ENCODE results near the gene BRIX1.
"Not testable (repeated sequence)": the region's sequence is repeated elsewhere in the genome, so short reads cannot be mapped to it uniquely, and the experiment has no call there.

BRIX1 gene

DNA sequence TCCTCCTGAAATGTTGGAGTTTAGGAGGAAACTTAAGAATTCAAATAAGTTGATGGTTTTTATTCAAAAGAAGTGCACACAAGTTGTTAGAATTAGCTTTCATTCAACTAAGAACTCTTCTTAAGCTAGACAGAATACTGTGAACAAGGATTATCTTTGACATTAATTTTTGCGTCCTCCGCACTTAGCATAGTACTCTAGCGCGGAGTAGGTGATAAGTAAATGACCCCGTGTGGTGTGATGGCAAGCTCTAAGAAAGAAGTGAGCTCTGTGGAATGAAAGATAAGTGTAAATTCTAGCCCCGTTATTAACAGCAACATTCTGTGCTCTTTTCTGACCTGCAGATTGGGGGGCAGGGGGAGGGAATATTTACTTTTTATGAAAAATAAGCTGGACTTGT is 1.0 kb downstream of the BRIX1 start:
- no peak for DNase-seq

DNA sequence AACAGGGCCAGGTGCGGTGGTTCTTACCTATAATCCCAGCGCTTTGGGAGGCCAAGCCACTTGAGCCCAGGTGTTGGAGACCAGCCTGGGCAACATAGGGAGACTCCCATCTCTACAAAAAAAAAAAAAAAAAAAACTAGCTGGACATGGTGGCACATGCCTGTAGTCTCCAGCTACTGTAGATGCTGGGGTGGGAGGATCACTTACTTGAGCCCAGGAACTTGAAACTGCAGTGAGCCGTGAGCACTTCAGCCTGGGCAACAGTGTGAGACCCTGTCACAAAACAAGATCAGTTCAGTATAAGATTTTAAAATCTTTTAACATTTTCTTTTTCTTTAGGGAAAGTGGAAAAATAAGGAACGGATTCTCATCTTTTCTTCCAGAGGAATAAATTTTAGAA is 2.5 kb downstream of the BRIX1 start:
- no peak for DNase-seq

DNA sequence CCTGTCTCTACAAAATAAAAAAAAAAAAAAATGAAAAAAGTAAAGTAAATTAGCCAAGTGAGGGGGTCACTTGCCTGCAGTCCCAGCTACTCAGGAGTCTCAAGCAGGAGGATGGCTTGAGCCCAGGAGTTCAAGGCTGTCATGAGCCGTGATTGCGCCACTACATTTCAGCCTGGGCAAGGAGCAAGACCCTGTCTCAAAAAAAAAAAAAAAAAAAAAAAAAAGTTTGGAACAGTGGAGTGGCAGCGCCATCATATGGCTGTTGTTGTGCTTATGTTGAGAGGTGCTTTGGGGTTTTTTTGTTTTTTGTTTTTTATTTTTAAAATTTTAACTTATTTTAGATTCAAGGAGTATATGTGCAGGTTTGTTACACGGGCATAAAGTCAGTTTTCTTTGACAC is 3.6 kb downstream of the BRIX1 start:
- DNase-seq: no peak

DNA sequence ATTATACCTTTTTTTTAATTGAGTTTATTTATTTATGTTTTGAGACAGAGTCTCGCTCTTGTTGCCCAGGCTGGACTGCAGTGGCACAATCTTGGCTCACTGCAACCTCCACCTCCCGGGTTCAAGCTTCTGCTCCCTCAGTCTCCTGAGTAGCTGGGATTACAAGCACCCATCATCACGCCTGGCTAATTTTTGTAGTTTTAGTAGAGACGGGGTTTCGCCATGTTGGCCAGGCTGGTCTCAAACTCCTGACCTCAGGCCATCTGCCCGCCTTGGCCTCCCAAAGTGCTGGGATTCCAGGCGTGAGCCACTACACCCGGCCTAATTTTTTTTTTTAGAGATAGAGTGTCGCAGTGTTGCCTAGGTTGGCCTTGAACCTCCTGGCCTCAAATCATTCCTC is 7.7 kb downstream of the BRIX1 start:
- not testable (repeated sequence) for DNase-seq

DNA sequence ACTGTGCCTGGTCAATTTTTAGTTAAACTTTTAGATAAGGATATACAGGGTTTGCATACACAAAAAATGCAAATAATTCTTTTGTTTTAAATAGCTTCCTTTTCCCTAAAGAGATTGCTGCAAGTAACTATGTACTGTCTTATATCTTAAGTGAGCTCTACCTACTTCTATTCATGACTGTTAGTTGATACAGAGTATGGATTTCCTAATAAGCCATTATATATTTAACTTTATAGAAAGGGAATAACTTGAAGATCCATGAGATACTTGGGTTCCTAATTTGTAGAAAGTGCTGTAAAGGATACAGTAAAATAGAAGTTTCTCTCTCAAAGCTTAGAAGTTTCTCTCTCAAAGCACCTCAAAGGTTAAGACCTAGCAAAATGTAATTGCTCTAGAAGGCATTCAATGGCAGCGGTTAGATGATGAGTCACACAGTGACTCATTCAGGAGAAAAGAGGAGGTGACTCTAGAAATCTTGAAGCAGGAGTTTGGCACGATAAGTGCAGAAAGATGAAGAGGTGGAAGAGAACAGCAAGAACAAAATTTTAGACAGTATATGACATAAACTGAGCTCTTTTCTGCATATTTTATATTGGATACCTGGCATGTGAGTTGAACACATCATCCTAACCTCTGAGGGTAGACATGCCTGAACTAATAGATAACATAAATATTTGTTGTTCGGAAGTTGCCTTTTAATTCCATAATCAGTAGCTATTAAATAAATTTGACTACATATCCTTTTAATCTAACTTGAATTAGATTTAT is 8.4 kb downstream of the BRIX1 start:
- peak; percentile 27 for DNase-seq

DNA sequence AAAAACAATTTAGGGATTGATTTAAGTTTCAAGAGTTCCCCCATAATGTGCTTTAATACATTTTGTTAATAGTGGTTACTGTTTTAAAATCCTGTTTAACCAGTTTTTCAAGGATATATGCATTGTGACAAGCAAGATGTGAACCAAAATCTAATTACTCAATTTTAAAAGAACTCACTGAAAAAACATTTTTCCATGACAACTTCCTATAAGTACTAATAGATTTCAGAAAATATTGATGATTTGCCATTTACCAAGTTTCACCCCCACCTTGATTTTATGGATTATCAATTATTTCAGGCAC is 8.9 kb downstream of the BRIX1 start:
- DNase-seq: no peak

DNA sequence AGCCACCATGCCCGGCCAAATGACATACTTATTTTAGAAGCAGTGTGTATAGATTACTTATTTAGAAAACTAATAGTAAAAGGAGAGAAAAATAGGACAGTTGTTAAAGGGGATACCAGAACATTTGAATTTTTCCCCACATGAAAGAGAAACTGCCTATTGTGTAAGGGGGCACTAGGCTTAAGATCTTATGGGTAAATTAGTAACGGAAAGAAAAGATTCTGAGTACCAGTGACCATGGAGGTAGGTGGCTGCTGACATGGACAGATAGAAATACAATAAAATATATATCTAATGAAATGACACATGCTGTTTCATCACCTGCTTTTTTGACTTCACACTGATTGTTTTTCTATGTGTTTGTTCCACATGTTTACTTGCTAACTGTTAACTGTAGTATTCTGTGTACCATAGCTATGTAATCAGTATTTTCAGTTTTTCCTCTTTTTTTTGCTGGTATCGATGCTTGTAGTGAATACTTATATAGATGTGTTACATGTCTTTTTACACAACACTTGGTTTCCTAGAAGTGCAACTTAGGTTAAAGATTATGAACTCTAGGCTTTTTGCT is 10.9 kb downstream of the BRIX1 start:
- no peak for DNase-seq

DNA sequence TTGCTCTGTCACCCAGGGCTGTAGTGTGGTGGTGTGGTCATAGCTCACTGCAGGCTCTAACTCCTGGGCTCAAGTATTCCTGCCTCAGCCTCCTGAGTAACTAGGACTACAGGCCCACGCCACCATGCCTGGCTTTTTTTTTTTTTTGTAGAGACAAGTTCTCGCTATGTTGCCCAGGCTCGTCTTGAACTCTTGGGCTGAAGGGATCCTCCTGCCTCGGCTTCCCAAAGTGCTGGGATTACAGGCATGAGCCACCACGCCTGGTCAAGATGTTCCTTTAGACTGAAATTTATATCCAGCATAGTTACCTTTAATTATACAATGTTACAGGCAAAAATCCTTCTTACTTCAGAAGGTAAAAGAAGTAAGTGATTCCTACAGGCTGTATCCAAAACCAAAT is 12.3 kb downstream of the BRIX1 start:
- no peak for DNase-seq

DNA sequence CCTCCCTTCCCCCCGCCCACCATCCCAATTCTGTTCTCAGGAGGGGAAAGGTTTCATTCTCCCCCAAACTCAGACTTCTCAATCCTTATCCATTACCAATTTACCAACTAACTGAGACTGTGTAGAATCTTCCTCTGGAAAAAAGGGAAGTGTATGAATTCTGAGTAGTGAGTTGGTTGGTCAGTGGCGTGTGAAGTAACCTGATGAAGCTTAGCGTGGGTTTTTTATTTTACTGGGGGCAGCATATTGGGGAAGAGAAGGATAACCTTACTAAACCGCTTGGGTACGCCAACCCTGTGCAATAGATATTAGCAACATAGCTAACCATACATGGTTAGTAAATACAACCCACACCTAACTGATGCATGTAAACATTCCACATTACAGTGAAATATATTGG is 12.8 kb downstream of the BRIX1 start:
- DNase-seq: peak; percentile 30

DNA sequence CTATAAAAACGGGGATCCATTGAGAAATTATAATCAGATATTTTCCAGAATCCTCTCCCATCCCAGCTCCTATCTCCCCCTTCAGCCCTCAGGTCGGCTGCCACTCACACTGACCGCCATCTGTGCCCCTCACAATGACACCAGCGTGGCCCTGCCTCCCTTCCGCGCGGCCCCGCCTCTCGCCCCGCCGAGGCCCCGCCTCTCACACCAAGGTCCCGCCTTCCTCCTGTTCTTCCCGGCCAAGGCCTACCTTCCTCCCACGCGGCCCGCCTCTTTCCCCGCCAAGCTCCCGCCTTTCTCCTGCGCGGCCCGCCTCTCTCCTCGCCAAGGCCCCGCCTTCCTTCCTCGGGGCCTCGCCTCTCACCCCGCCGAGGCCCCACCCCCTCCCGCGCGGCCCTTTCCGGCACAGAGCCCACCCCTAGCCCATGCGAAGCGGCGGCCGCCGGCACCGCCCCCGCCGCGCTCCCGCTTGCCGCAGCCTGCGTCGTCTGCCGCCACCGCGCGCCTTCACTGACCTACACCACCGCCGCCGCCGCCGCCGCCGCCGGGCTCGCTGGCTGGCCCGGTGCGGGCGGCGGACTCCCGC is 13.7 kb downstream of the BRIX1 start, which contains the start of gene DNAJC21:
TSS of gene DNAJC21 (plus strand) at position 426 of the 586 bp plus-strand sequence. CDS start 261 bp downstream, outside the sequence.
- DNase-seq: peak; percentile 99

DNA sequence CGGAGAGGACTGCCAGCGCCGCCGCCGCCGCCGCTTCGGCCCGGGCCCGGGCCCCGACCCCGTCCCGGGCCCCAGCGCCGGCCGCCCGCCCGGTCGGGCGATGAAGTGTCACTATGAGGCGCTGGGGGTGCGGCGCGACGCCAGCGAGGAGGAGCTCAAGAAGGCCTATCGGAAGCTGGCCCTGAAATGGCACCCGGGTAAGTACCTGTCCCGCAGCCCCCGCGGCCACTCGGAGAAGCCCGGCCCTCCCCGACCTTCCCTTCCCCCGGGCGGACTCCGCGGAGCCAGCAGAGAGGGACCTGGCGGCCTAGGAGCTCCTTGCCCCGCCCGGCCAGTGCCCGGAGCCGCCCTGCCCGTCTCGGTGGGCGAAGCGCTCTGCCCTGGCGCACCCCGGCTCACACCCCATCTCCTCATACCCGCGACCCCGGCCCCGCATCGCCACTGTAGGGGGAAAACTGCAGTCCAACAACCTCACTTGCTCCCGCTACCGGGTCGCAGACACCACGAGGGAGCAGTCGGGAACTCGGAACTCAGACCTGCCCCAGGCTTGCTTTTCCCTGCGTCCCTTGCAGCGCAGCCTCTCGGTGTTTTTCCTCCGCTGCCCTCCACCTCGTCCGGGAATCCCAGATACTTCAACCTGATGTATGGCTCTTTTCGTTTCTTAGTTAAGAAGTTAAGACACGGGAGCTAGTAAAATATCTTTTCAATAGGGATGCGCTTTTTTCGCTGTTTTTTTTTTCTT is 14.4 kb downstream of the BRIX1 start:
- DNase-seq: peak; percentile 86

DNA sequence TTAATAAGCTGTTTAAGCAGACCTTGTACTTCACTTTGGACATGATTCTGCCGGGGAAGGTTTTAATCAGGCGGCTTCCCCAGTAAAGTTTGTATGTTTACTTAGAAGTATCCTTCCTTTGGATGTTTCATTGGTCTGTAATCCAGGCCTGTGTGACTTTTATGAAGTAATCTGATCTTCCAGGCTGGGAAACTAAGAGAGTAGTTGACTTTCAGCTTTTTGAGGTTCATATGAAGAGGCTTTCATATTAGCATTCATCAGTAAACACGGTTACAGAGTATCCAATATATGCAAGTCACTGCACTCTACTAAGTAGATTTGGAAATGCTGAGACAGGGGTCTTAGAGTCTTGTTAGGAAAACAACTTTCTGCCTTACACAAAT is 14.9 kb downstream of the BRIX1 start:
- peak; percentile 3 for DNase-seq

DNA sequence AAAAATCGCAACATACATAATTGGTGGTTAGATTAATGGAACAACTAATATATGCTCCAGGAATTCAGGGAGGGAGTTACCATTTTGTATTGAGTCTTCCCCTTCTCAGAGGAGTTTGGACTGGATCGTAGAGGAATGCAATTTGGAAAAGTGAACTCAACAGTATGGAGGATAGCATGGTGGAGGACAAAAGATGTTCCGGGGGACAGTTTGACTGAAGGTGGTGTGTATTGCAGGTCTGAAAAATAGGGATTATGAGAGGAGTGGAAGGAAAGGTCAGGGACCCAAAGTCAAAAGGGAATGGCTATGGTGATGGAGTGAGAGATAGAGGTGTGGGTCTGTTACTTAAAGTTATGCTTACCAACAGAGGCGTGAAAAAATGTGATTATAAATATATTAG is 15.4 kb downstream of the BRIX1 start:
- no peak for DNase-seq

DNA sequence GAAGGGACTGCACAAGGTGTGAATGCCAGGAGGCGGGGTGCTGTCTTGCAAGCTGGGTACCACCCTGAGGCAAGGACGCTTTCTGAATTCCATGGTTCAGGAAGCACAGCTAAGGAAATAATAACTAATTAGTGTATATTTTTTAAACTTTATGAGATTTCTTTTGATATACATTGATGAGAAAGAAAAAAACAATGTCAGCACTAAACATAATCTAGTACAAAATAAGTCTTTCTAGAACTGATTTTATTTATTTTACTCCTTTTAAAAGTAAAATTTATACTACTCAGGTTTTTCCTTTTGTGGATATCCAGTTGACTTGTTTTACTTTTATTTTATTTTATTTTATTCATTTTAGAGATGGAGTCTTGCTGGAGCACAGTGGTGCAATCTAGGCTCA is 17.4 kb downstream of the BRIX1 start:
- DNase-seq: no peak

DNA sequence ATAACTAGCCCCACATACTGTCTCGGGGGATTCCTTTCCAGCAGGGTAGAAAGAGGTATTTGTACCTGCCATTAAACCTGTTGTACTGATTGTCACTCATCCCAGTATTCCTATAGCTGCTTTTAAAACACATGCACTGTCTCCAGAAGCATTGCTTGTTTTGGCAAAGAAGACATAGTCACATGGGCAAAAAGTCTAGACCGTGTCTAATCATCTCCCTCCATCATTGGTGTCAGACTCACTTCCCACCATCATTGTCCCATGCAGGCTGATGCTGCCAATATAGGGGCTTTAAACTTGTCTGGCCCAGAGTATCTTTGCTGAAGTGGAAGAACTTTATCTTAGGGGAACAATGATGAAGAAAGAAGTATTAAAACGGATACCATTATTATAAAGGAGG is 26.4 kb downstream of the BRIX1 start:
- DNase-seq: no peak

DNA sequence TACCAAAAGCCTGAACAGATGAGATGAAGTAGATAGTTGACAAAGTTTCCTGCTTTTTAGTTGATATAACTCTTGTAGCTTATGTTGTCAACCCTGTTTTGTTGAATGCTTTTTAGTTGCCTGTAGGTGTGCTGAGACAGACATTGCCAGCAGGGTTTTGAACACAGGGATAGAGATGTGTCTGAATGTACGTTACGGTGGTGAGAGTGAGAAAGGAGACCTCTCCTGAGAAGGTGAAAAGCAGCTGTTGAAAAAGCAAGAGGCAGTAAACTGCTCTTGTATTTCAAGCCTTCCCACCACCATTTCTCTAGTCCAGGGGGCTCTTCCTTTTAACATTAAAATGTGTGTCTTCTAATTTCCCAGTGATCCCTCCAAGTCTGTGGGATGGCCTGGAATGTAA is 28.5 kb downstream of the BRIX1 start:
- DNase-seq: no peak

DNA sequence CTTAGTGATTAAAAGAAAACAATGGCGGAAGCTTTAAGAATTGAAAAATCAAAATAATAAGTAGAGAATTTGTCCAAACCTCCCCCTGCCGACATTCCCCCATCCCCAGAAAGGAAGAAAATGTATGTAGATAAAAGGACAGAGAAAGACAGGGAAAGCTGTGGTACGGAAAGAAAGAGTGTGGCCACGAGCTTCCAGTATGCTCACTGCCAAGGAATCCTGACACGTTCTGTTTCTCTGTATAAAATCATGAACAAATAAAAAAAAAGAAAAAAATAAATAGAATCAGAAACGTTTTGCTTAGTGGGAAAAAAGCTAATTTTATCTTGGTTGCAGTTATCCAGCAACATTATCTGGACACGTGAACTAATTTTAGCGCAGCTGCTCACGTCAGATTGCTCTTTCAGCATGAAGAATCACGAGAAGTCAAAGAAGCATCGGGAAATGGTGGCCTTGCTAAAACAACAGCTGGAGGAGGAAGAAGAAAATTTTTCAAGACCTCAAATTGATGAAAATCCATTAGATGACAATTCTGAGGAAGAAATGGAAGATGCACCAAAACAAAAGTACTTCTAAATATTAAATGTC is 29.0 kb downstream of the BRIX1 start:
- DNase-seq: no peak

DNA sequence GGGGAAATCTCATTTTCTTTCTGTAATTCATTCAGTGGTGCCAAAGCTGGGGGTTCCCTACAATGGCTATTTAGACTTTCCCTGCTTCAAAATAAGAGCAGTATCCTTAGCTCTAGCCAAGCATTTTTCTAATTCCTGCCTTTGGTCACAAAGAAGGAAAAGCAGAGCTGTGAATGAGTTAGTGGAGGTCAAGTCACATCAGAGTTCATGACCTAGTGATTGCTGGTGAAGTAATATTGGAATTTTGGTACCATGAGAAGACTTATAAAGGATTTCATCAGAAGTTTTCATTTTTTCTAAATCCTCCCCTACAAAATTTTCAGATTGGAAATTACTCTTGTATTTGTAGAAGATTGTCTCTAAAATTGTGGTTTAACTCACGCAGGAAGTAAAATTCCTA is 41.8 kb downstream of the BRIX1 start:
- peak; percentile 8 for DNase-seq

DNA sequence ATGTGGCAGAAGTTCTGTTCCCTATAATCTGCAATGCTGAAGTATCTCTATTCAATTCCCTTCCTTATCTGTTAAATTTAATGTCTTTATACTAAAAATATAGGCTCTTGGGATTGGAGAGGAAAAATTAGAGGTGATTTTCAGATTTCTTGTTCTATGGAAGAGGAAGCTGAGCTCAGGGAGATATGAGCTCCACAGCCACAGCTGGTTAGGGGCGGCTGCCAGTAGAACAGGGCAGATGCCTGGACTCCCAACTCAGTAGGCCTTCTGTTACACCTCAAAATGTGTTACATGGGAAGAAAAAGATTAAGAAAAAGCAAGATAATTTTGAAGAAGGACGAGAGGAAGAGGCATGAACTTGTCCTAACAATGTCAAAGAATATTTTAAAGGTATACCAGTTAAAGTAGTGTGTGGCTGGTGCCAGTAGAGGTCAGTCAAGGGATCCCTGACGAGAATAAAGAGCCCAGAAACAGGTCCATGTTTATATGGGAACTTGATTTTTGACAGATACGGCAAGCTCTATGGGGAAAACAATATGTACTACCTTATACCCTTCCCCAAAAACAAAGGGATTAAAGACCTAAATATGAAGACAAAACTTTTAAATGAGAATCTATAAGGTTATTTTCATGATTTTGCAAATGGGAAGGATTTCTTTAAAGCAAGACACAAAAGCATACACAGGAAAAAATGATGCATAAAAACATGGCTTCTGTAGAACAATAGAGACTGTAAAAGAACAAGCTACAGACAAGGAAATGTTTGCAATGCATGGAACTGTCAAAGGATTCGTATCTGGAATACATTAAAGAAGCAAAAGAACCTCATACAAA is 42.6 kb downstream of the BRIX1 start:
- DNase-seq: peak; percentile 14

DNA sequence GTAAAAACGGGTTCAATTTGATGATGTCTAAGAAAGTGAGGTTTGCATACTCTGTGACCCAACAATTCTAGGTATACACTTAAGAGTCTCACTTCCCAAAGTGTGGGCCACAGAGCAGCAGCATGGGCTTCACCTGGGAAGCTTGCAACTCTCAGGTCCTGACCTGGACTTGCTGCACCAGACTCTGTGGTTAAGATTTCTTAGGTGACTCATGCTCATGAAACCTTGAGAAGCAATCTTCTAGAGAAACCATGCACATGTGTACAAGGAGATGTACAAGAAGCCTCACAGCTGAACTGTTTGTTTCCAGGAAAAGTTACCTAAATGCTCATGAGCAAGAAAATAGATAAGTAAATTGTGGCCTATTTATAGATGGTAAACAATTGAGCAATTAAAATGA is 43.8 kb downstream of the BRIX1 start:
- DNase-seq: no peak

DNA sequence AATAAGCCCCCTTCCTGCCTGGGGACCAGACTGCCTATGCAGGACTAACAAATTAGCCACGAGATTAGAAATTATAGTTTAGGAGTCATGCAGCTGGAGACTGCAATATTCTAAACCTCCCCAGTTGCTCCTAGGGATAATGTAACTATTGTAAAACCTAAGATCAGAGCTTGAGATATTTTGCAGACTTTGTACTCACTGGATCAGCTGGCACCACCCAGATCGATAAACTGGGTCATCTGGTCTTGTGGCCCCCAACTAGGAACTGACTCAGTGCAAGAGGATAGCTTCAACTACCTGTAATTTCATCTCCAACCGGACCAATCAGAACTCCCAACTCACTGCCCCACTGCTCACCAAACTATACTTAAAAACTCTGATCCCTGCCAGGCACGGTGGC is 52.0 kb downstream of the BRIX1 start:
- no peak for DNase-seq

DNA sequence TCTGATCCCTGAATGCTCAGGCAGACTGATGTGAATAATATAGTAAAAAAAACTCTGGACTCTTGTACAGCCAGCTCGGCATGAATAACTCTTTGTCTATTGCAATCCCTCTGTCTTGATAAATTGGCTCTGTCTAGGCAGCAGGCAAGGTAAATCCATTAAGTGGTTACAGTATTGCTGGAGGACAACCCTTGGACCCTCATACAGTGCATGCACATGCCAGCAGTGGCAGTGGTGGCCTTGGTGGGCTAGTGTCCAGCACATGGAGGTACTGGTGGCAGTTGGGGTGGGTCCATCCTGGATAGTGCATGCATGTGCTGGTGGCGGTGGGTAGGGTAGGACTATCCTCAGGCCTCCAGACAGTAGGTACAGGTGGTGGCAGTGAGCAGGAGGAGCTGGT is 52.7 kb downstream of the BRIX1 start:
- DNase-seq: no peak

DNA sequence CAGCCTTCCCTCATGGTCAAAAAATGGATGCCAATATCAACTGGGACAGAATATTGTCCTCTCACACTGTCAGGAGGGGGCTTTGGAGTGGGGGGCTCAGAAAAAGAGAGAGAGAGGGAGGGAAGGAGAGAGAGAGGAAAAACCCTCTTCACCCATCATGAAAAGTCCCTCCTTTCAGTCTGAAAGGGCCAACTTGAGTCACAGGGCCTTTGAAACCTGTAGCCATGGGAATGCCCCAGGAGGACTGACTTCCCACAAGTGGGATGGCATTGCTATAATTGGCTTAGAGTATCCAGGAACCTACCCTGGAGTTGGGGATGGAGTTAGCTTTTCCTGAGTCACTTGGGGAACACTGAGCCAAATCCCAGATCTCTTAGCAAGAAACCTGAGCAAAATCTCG is 55.0 kb downstream of the BRIX1 start:
- DNase-seq: no peak

Measured in suppressor macrophage treated with lipopolysaccharide for 4 hours (primary cell).